Fibroblast of villous mesenchyme (primary cell): ENCODE measurements around the gene DLGAP3. TPM values are rescaled to one million over a fixed set of nuclear protein-coding genes. Genes with fewer than 3 reads are reported as not detected.
"Not testable (repeated sequence)": the region's sequence is repeated elsewhere in the genome, so short reads cannot be mapped to it uniquely, and the experiment has no call there.

Experiments used
- DNase-seq: peaks from one replicate; pipeline ENCODE4 v3.0.0-alpha.2; 2010; ENCODE audit warnings: low read depth
- H3K4me3 ChIP-seq: 2 replicates; pipeline ENCODE4 v1.5.1; 2011; ENCODE audit warnings: low read depth, mild to moderate bottlenecking, low read length
- total RNA-seq: library from RNA; depleted of rRNA; stranded (reverse); fragments of >200 nt; gene quantifications from 2 replicates; pipeline ENCODE4 v1.2.3, GENCODE V29; 2012
- TF ChIP-seq, protein P1 (sequence below): IDR thresholded peaks from 2 replicates; pipeline ENCODE4 v1.5.1; 2012; ENCODE audit warnings: low read depth, mild to moderate bottlenecking, low read length; ENCODE audit not compliant: insufficient read depth

DLGAP3 gene
- total RNA-seq, 1 donor = under 0.01 TPM

DNA sequence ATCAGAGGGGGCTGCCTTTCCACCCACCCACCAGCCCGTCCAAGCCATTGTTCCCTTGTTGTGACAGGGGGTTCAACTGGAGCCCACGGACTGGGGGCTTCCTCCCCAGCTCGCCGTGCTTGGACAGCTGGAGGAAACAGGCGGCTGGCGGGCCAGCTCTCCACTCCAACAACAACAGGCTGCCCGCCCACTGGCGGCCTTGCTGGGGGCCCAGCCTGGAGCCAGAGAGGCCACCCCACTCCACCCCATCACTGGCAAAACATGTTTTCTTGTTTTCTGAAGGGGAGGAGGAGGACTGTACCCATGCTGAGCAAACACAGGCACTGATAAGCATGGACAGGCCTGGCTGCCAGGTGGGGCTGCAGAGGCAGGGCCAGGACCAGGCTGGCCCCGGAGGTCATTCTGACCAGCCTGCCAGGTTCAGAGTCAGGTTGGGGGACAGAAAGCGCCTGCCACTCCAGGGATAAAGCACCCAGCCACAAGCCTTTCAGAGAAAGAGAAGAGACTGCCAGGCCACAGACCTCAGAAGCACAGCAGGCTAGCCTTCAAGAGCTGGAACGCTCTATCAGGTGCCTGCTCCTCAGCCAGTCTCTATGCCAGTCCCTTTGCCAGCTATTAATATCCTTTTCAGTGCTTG lies 103.9 kb downstream of the DLGAP3 start:
- DNase-seq = no peak
- no peak overlapping the region for H3K4me3 ChIP-seq
- TF ChIP-seq, protein P1, sequence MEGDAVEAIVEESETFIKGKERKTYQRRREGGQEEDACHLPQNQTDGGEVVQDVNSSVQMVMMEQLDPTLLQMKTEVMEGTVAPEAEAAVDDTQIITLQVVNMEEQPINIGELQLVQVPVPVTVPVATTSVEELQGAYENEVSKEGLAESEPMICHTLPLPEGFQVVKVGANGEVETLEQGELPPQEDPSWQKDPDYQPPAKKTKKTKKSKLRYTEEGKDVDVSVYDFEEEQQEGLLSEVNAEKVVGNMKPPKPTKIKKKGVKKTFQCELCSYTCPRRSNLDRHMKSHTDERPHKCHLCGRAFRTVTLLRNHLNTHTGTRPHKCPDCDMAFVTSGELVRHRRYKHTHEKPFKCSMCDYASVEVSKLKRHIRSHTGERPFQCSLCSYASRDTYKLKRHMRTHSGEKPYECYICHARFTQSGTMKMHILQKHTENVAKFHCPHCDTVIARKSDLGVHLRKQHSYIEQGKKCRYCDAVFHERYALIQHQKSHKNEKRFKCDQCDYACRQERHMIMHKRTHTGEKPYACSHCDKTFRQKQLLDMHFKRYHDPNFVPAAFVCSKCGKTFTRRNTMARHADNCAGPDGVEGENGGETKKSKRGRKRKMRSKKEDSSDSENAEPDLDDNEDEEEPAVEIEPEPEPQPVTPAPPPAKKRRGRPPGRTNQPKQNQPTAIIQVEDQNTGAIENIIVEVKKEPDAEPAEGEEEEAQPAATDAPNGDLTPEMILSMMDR = no peak

DNA sequence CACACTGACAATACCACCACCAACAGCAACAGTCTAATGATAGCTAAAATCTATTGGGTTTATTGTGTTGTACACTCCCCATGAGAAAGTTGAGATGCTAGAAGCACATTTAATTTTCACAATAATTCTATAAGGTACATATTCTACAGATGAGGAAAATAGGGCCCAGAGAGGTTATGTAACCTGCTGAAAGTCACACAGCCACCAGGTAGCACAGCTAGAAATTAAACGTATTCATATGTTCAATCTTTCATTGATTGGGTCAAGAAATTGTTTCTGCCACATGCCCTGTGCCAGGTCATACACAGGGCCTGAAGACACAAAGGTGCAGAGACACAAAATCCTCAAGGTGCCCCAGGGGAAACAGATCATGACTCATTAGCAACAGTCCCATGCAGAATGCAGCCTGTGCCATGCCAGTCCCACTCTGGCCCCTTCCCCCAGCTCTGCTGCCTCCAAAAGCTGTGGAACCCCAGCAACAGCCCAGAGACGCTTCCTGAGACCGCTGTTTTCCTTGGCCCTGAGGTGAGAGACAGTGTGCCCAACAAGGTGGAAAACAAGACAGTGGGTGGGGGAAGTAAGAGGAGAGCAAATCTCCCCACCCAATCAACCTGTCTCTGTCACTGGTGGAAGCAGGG lies 104.5 kb downstream of the DLGAP3 start:
- no peak overlapping the region for H3K4me3 ChIP-seq
- TF ChIP-seq, protein P1 = no peak
- DNase-seq = no peak

DNA sequence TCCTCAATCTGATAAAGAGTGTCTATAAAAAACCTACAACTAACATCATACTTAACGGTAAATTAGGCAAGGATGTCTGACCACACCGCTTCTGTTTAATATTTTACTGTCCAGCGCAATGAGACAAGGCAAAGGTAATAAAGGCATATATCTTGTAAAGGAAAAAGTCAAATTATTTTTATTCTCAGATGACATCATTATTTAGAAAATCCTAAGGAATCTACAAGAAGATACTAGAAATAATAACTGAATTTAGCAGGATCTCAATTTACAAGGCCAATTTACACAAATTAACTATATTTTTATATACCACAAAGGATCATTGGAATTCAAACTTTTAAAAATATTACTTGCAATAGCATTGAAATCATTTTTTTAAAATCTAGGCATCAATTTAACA lies 107.2 kb downstream of the DLGAP3 start:
- no peak for DNase-seq
- H3K4me3 ChIP-seq = no peak overlapping the region
- TF ChIP-seq, protein P1 = no peak

DNA sequence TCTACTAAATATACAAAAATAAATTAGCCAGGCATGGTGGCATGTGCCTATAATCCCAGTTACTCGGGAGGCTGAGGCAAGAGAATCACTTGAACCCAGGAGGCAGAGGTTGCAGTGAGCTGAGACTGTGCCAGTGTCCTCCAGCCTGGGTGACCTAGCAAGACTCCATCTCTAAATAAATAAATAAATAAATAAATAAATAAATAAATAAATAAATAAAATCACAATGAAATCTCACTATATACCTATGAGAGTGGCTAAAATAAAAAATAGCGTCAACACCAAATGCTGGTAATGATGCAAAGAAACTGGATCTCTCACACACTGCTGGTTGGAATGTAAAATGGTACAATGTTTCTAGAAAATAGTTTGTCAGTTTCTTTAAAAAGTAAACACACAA lies 110.6 kb downstream of the DLGAP3 start:
- H3K4me3 ChIP-seq, DNase-seq: not testable (repeated sequence)

DNA sequence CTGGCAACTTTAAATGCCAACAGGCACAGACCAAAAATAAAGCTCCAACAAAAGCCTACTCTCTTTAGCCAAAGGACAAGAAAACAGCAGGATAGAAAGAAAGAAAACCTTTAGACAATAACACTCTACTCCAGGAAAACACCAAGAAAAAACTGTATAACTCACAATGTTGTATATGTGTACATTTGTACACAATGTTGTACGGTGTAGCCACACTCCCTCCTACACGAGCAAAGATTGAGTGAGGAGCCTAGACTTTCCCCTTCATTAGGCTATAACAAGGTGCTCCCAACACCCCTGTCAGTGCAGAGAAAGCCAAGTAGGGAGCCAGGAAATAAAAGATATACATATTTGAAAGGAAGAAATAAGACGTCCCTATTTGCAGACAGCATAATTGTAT lies 112.7 kb downstream of the DLGAP3 start:
- DNase-seq = no peak
- no peak overlapping the region for H3K4me3 ChIP-seq
- TF ChIP-seq, protein P1 = no peak

DNA sequence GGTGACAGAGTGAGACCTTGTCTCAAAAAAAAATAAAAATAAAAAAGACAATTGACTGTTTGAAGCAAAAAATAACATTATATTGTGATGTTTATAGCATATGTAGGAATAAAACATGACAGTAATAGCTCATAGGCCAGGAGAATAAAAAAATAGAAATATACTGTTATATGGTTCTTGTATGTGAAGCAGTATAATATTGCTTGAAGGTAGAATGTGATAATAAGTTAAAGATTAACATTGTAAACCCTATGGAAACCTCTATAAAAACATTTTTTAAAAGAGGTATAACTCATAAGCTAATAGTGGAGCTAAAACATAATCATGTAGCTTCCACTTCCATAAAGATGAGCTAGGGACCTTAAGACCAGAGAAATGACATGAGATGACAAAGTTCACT lies 113.1 kb downstream of the DLGAP3 start:
- TF ChIP-seq, protein P1 = no peak
- H3K4me3 ChIP-seq = no peak overlapping the region
- DNase-seq = no peak

Other genes starting within 250 kb of the DLGAP3 start
- not detected in 2 replicates for gene GJB5, start 174.6 kb downstream of the DLGAP3 start, total RNA-seq
- not detected in 2 replicates for gene GJB4, start 169.9 kb downstream of the DLGAP3 start, total RNA-seq
- gene GJB3, start 148.4 kb downstream of the DLGAP3 start, total RNA-seq = not detected in 2 replicates
- not detected in 2 replicates for gene GJA4, start 136.7 kb downstream of the DLGAP3 start, total RNA-seq
- 23.2 and 24.6 TPM in 2 replicates for gene SMIM12, start 69.9 kb downstream of the DLGAP3 start, total RNA-seq
- gene TMEM35B, start 55.7 kb upstream of the DLGAP3 start, total RNA-seq = 15.8 and 21.6 TPM in 2 replicates
- gene ZMYM6, start 102.3 kb upstream of the DLGAP3 start, total RNA-seq = 24.8 and 30.2 TPM in 2 replicates
- 11.6 and 30.2 TPM in 2 replicates for gene ZMYM1, start 149.7 kb upstream of the DLGAP3 start, total RNA-seq